ENCODE results near the gene MRTFB.
"Not testable (repeated sequence)": the region's sequence is repeated elsewhere in the genome, so short reads cannot be mapped to it uniquely, and the experiment has no call there.

Gene MRTFB

DNA sequence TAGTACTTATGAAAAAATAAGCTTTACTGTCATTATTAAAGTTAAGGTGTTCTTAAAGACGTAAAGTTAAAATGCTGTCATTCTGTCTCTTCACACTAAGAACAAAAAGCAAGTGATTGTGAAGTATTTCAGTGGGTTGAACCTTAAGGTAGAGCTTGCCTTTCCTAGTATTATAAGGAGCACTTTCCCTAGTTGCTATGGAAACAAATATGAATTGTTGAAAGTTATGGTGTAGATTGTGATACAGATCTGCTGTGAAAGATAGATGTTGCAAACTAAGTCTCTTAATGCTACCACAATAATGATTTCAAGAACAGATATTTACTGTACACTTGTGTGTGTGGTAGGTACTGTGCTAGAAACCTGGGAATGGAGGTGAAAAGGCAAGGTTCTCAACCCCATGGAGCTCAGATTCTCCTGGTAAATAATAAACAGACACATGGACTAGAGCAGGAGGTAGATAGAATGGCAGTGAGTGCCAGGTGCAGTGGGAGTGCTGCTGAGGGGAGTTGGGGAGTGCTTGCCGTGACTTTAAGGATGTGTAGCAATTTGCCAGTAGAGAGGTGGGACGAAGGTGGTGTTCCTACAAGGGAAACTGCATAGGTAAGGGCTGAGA, 34.7 kb downstream of the MRTFB start:
- no peak for DNase-seq (ENCODE audit: low read depth)

DNA sequence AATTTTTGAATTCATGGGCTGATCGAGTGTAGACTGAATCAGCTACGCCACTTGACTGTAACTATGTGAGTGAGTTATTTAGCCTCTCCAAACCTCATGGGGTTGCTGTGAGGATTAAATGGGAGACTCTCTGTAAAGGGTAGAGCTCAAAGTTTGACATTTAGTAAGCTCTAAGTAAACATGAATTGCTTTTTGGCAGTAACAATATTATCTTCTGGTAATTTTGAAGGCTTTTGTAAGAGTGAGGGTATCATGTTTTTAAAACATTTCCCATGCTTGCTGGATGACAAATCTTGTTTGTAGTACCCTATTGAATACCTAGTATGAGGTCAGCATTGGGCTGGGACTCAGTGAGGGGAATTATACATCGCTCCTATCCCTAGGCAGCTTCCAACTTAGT, 35.3 kb downstream of the MRTFB start:
- no peak for DNase-seq (ENCODE audit: low read depth)

DNA sequence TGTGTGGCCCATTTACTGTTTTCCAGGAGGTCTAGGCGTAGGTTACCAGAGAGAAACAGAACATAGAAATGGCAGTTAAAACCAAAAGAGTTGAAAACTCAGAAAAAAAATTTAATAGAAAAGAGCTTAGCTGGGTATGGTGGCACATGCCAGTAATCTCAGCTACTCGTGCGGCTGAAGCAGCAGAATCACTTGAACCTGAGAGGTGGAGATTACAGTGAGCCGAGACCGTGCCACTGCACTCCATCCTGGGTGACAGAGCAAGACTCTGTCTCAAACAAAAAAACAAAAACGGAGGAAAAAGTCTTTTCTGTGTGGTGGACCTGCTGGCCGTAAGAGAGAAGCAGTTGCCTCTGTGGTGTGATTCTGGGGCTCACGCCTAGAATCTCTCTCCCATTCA, 35.8 kb downstream of the MRTFB start:
- DNase-seq (ENCODE audit: low read depth), result no peak

DNA sequence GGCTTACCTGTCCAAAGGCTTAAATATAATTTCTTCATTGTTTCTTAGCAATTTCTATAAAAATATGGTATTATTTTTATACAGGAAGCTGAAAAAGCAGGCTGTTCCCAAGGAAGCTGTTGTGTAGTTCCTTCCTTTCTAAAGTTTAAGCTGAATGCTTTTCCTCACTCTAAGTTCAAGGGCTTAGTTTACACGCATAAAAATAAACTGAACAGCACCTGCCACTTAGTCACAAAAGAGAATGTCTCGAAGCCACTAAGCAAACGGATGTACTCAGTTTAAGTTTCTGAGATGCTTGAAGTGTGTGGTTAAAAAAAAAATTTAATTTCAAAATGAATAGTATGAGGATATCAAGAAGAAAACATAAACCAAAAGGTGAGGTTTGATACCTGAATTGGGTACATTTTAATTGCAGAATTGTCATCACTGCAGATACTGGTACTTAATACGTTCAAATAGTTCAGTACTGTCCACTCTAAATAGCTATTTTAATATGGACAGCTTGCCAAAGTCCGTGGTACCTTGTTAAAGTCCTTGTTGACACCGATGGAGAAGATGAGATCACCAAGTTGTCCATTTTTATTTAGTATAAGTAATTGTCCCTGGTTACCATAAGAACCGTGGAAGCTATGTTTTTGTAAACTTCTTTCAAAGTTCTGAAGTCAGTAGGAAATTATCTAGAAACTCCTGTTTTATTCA, 38.1 kb downstream of the MRTFB start:
- no peak for DNase-seq (ENCODE audit: low read depth)

DNA sequence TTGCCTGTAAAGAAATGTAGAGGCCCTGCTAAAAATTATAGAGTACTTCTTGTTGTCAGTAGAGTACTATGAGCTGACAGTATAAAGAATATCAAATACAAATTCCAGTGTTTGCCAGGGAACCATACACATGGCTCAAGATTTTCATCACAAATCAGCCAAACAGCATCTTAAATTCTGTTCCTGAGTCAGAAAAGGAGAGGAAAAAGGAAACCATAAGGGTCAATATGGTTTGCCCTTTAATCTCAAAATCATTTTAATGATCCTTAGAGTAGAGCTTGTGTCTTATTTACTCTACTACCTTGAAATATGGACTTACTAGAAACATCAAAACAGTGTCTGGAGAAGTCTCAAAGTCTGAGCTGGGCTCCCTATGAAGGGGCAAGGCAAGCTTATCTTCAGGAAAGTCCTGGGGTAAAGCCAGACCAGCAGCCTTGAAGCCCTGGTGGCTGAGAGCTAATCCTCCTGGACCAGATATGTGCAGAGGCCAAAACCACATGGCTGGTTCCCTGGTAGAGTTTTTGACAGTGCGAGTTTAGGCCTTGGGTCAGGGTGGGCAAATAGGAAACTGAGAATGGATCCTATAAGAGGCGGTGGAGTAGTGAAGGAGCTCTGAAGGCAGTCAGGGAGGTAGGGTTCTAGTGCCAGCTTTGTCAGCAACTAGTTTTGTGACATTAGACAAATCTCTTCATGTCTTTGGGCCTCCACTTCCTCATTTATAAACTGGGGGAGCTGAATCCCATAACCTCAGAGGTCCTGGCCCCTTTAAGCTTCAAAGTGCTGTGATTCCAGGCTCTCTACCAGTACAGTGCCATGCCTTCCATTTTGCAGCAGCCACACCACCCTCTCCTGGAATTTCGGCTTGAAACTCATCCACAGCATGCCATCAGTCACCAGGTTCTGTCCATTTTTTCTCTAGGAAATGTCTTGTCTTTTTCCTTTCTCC, 38.9 kb downstream of the MRTFB start:
- DNase-seq (ENCODE audit: low read depth), result no peak

DNA sequence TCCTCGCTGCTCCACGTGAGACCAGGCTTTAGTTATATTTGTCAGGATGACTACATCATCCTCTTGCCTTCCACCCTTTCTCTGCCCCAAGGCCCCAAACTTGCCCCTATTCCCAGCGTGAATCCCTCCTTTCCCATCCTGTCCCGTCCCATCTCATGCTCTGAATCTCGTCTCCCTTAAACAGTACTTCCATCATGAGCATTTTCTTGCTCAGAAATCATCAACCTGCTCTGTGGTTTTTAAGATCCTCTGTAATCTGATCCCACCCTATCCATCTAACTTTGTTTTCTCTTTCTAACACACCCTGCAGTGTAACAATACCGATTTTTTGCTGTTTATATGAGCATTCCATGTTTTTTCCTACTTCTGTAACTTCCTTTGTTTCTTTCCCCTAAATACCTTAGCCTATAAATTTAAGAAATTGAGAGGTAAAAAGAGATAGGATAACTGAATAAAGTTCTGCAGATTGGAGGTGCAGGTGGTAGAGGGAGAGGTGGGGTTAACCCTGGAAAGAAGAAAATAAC, 39.7 kb downstream of the MRTFB start:
- no peak for DNase-seq (ENCODE audit: low read depth)

DNA sequence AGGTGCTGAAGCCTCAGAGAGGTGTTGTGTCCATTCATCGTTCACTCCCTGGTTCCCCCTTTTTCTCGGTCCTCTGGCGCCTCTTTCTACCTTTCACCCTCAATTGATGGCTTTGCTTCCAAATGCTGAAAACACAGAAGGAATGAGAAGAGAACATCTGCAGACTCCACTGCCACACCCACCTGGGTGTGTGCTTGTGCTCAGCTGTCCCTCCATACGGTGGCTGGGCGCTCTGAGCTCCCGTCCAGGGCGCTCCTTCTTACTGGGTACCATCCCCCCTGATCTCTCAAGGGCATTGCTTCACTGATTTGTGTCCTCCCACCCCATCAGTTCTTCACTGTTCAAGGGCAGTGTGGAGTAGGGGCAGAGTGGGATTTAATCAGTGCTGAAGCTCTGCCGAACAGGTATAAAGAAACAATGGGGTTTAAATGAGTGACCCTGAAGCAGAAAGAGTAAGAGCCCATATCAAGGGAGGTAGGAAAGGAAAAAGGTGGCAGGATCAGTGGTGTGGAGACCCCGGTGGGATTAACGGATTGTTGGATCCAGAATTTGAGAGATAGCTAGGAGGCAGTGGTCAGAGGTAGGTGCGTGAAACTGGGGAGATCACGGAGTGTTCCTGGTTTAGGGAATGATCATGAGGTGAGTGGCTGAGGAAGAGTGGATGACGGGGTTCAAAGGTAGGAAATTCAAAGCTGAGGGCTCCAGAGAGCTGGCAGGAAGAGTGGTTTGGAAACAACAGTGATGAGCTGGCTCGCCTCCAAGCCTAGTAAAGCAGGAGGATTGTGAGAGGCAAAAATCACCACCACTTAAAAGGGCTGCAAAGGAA, 40.8 kb downstream of the MRTFB start:
- DNase-seq (ENCODE audit: low read depth), result no peak

DNA sequence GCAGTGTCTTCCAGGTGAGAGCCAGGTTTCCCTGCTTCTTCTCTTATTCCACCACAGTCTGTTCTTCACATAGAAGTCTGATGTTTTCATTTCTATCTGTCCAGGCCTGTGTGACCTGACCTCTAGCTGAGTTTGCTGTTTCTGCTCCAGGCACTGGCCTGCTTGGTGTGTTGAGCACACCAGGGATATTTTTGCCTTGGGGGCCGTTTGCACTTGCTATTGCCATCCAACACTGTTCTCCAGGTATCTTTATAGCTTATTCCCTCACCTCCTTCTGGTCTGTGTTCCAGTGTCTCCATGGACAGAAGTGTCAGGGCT, 41.4 kb downstream of the MRTFB start:
- no peak for DNase-seq (ENCODE audit: low read depth)

DNA sequence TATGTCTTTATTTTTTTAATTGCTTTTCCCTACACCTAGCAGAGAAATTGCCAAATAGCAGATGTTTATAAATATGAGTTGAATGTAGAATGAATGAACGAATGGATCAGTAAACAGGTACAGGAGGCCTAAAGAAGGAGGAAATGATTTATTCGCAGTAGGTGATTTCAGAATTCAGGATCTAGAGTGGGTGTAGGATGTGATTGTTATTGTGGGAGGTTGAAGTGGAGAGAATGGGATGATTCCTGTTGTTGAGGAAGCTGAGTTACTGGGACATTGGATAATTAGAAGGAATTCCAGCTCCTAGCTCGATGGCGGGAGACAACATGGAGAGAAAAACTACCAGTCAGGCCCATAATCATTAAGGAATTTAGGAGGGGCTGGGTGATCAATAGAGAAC, 42.2 kb downstream of the MRTFB start:
- DNase-seq (ENCODE audit: low read depth), result no peak

DNA sequence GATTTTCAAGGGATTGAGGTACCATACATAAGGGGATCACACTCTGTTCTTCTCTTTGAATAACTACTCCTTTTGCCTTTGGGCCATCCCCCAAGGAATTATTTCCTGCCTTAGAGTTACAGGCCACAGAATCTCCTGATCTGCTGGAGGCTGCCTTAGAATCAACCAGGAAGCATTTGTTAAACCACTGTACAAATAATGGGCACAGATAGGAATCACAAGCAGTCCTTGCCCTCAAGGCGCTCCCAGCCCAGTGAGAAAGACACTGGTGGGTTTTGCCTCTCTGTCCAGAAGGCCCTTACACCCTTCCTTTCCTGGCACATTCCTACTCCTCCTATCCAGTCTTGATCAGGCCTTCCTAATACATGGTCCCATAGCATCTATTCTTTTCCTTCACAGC, 45.9 kb downstream of the MRTFB start:
- DNase-seq (ENCODE audit: low read depth), result no peak

DNA sequence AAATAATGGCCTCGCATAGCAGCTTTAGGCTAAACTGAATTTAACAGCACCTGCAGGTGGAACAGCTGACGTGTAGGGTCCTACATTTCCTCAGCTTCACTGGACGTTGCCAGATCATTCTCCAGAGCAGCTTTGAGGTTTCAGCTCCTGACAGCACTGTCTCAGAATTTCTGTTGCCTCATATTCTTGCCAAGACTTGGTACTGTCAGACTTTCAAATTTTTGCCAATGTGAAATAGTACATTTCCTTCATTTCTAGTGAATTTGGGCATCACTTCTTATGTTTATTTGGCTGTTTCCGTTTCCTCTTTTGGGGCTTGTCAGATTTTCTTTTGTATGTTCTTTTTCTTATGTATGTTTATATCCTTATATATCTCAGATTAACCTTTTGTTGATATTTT, 48.7 kb downstream of the MRTFB start:
- no peak for DNase-seq (ENCODE audit: low read depth)

DNA sequence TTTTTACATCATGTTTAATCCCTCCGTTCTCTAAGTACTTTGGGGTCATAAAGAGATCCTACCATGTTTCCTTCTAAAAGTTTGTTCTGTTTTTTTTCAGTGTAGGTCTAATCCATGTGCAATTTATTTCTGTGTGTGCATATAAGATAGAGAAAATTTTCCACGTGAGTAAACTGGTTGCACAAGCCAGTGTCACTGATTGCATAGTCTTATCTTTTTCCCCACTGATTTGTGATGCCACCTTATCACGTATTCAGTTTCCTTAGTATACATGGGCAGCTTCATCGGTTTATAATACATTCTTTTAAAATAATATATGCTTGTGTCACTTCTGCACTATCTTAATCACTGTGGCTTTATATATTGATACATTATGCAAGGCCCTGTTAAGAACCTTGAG, 49.2 kb downstream of the MRTFB start:
- DNase-seq (ENCODE audit: low read depth), result no peak

DNA sequence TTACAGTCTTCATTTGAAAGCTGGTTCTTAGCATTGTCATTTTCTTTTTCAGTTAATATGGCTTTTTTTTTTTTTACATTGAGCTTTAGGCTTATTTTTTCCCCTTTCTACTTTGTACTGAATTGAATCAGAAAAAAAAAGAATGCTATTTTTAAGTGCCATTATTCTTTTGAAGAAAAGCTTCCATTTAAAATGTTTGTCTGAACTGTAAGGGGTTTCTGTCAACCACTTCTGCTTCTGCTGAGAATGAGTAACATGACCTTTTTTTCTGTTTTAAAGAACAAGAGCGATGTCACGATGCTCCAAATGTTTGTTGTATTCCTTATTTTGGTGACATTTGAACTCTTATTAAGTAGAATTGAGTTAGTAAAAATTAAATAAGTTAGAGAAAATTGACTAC, 50.0 kb downstream of the MRTFB start:
- no peak for DNase-seq (ENCODE audit: low read depth)

DNA sequence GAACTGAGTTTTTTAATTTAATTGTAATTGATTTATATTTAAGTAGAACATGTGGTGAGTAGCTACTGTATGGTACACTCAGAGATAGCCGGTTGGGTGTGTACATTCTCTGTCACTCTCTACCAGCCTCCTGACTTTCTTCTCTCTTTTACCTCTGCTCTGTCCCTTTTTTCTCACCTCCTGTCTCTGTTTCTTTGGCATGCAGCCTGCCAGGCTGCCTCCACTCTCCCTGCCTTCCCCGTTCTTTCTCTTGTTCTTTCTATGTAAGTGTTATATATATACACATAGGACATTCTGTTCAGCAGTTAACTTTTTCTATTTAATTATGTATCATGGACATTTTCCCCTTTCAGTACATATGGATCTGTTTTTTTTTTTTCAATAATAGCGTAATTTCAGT, 50.8 kb downstream of the MRTFB start:
- no peak for DNase-seq (ENCODE audit: low read depth)

DNA sequence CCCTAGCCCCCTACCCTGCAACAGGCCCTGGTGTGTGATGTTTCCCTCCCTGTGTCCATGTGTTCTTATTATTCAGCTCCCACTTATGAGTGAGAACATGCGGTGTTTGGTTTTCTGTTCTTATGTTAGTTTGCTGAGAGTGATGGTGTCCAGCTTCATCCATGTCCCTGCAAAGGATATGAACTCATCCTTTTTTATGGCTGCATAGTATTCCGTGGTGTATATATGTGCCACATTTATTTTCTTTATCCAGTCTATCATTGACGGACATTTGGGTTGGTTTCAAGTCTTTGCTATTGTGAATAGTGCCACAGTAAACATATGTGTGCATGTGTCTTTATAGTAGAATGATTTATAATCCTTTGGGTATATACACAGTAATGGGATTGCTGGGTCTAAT, 51.3 kb downstream of the MRTFB start:
- DNase-seq (ENCODE audit: low read depth), result not testable (repeated sequence)

DNA sequence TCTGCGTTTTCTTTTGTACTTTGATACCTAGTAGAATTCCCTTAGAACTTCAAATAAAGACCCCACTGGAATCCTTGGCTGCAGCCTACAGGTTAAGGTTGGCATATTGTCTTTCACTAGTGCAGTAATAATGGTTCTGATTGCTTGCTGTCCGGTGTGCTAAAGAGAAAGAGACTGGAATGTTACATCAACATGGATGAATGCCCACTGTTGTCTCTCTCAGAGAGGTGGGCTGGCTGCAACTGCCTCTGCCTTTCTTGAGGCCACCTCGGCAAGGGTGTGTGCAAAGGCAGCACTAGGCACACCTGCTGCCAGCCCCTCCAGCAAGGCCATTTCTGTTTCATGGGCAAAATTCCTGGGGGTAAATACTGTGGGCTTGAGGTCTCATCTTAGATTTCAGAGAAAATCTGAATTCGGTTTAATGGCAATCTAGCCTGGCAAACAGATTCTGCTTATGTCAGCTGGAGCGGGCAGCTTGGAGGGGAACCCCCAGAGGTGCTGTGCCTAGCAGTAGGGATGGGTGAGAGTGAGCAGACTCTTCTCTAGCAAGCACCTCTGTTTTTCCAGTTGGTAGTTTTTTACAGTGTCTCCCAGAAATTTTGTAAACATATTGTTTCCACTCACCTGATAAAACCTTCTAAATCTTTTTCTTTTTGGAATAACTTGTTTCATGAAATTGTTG, 54.0 kb downstream of the MRTFB start:
- no peak for DNase-seq (ENCODE audit: low read depth)

DNA sequence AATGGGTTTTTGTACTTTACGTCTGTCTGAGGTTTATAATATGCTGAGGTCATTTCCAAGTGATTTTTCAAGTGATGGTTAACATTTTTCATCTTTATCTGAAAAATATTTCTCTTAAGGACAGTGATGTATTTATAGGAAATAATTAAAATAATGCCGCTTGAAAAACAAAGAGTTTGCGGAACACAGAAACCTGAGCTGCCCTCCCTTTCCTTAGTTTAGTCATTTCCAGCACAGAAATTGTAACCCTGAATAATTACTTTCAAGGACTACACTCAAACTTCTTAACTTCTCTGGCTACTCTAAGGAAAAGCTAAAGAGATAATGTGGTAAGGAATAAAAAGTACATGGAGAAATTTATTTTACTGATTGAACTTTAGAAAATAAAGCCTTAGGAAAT, 54.6 kb downstream of the MRTFB start:
- DNase-seq (ENCODE audit: low read depth), result no peak

DNA sequence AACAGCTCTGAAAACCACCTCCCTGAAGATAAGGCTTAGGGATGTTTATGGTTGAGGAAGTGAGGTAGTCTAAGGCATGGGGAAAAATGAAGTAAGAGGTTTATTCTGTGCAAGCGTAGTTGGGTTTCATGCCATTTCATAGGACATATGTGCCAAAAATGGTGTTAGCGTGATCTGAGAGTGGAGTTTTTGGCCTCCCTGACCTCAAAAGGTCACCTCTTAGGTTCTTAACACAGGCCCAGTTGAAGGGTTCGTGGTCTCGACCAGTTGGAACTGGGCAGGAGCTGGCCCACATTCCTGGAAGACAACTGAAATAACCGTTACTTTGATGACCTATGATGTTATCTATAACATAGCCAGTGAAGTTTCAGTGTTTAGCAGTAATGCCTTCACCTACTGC, 57.0 kb downstream of the MRTFB start:
- DNase-seq (ENCODE audit: low read depth), result no peak

DNA sequence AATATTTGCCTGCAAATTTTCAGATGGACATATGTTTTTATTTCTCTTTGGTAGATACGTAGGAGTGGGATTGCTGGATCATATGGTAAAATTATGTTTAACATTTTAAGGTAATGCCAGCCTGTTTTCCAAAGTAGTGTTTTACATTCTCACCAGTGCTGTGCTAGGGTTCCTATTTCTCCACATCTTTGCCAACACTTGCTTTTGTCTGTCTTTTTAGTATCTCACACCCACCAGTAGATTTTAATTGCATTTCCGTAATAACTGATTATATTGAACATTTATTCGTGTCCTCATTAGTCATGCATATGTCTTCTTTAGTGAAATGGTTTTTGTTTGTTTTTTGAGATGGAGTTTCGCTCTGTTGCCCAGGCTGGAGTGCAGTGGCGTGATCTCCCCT, 58.4 kb downstream of the MRTFB start:
- DNase-seq (ENCODE audit: low read depth), result no peak

DNA sequence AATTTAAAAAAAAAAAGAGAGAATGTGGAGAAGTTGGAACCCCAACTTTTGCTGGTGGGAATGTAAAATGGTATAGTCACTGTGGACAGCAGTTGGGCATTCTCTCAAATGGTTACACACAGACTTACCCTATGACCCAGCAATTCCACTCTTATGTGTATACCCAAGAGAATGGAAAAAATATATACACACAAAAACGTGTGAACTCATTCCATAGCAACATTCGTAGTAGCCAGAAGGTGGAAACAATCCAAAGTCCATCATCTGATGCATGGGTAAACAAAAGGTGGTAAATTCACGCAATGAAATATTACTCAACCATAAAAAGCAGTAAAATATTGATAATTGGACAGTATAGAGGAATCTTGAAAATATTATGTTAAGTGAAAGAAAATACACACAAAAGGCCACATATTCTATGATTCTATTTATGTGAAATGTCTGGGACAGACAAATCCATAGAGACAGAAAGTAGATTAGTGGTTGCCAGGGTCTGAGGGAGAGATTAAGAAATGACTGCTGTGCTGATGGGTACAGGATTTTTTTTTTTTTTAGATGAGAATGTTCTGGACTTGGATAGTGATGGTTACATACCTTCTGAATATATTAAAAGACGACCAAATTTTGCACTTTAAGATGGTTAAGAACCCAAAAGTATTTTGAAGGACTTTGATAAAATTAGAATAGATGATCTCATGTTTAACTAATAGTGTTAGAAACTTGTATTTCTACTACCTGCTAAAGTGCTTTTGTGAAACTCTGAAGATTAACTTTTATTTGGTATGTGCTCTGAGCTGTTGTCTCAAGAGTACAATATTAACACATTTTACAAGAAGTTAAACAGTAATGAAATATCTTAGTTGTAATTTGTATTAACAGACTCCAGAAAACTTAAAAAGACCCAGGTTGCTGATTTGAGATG, 60.9 kb downstream of the MRTFB start:
- no peak for DNase-seq (ENCODE audit: low read depth)

DNA sequence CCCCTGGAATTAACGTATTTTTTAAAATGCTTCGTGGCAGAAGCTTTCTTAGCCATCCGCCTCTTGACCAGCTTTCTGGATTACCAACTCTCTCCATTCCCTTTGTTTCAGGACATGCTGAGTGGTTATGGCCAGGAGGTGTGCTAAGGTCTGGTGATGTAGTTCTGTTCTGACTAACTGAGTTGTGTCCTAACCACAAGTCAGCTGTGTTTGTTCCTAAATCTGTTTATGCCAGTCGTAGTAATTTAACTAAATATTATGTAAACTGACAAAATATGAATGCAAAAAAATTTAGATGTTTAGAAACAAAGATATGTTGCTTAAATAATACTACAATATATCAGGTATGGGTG, 61.6 kb downstream of the MRTFB start:
- no peak for DNase-seq (ENCODE audit: low read depth)

All from stimulated activated CD8-positive, alpha-beta memory T cell treated with anti-CD3 and anti-CD28 coated beads, Interleukin-12 subunit alpha, Interleukin-12 subunit beta, amount 100 ng/mL, for 4 hours (primary cell).